NB4 (cell line): ENCODE measurements around the gene DIO1.
"Not testable (repeated sequence)": the region's sequence is repeated elsewhere in the genome, so short reads cannot be mapped to it uniquely, and the experiment has no call there.

ENCODE experiments used
- POLR2A ChIP-seq: IDR thresholded peaks from 2 replicates; pipeline ENCODE4 v1.6.1; 2011; ENCODE audit warnings: mild to moderate bottlenecking; ENCODE audit not compliant: insufficient read length; ENCODE audit errors: extremely low read depth
- TF ChIP-seq, protein P1 (sequence below): IDR thresholded peaks from one replicate; pipeline ENCODE4 v1.5.1; 2012; ENCODE audit warnings: low read depth, low read length

DNA sequence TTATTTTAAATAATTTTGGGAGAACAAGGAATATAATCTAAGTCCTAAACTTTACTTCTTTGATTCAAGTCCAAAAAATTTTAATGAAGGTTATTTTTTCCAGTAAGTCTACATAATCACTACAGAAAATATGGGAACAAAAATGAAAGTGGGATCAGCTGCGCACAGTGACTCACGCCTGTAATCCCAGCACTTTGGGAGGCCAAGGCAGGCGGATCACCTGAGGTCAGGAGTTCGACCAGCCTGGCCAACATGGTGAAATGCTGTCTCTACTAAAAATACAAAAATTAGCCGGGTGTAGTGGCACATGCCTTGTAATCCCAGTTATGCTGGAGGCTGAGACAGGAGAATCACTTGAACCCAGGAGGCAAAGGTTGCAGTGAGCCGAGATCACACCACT, 10.4 kb upstream of the DIO1 start:
- TF ChIP-seq, protein P1, sequence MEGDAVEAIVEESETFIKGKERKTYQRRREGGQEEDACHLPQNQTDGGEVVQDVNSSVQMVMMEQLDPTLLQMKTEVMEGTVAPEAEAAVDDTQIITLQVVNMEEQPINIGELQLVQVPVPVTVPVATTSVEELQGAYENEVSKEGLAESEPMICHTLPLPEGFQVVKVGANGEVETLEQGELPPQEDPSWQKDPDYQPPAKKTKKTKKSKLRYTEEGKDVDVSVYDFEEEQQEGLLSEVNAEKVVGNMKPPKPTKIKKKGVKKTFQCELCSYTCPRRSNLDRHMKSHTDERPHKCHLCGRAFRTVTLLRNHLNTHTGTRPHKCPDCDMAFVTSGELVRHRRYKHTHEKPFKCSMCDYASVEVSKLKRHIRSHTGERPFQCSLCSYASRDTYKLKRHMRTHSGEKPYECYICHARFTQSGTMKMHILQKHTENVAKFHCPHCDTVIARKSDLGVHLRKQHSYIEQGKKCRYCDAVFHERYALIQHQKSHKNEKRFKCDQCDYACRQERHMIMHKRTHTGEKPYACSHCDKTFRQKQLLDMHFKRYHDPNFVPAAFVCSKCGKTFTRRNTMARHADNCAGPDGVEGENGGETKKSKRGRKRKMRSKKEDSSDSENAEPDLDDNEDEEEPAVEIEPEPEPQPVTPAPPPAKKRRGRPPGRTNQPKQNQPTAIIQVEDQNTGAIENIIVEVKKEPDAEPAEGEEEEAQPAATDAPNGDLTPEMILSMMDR: not testable (repeated sequence)
- not testable (repeated sequence) for TF ChIP-seq POLR2A
